ENCODE results near the gene PITPNM2. TPM values are rescaled to one million over a fixed set of nuclear protein-coding genes. Genes with fewer than 3 reads are reported as not detected.

PITPNM2 gene
- polyA plus RNA-seq, 1 experiment = 1.3 TPM

- no peak for DNase-seq (ENCODE audit: low read depth, low spot score)
- TF ChIP-seq, protein P1, sequence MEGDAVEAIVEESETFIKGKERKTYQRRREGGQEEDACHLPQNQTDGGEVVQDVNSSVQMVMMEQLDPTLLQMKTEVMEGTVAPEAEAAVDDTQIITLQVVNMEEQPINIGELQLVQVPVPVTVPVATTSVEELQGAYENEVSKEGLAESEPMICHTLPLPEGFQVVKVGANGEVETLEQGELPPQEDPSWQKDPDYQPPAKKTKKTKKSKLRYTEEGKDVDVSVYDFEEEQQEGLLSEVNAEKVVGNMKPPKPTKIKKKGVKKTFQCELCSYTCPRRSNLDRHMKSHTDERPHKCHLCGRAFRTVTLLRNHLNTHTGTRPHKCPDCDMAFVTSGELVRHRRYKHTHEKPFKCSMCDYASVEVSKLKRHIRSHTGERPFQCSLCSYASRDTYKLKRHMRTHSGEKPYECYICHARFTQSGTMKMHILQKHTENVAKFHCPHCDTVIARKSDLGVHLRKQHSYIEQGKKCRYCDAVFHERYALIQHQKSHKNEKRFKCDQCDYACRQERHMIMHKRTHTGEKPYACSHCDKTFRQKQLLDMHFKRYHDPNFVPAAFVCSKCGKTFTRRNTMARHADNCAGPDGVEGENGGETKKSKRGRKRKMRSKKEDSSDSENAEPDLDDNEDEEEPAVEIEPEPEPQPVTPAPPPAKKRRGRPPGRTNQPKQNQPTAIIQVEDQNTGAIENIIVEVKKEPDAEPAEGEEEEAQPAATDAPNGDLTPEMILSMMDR (IDR thresholded peaks at IDR 0.05; ENCODE audit: low read depth, low read length) = no peak
- ChIA-PET CTCF (interaction anchor here (1.7 kb wide), 1 partner anchor 106 kb away, joined by 10 read pairs; no protein-coding TSS in a partner anchor), POLR2A (no interaction called here)
- no peak overlapping the region for H3K27ac ChIP-seq (ENCODE audit: low read depth, low read length)
- no peaks in the 10 kb centered on the region; the same call in 1 of the 2 replicates for H3K9me3 ChIP-seq (ENCODE audit: control insufficient read depth, insufficient read depth, low read length)
- no peaks in the 10 kb centered on the region for H3K27me3 ChIP-seq (ENCODE audit: control insufficient read depth, insufficient read depth, low read length)
- no peak overlapping the region for H3K4me3 ChIP-seq (ENCODE audit: low read depth, low read length)
These were observed 2.2 kb downstream of the PITPNM2 start for GRCh38 chr12:123148655-123149054.

- no peaks in the 10 kb centered on the region; the same call in 1 of the 2 replicates for H3K9me3 ChIP-seq (ENCODE audit: control insufficient read depth, insufficient read depth, low read length)
- DNase-seq (ENCODE audit: low read depth, low spot score) = no peak
- ChIA-PET CTCF (interaction anchor here (1.7 kb wide), 1 partner anchor 106 kb away, joined by 10 read pairs; no protein-coding TSS in a partner anchor), POLR2A (no interaction called here)
- H3K27ac ChIP-seq (ENCODE audit: low read depth, low read length) = no peak overlapping the region
- TF ChIP-seq, protein P1 (IDR thresholded peaks at IDR 0.05; ENCODE audit: low read depth, low read length) = no peak
- no peaks in the 10 kb centered on the region for H3K27me3 ChIP-seq (ENCODE audit: control insufficient read depth, insufficient read depth, low read length)
- H3K4me3 ChIP-seq (ENCODE audit: low read depth, low read length) = no peak overlapping the region
These were observed 2.7 kb downstream of the PITPNM2 start for GRCh38 chr12:123148223-123148622.

DNA sequence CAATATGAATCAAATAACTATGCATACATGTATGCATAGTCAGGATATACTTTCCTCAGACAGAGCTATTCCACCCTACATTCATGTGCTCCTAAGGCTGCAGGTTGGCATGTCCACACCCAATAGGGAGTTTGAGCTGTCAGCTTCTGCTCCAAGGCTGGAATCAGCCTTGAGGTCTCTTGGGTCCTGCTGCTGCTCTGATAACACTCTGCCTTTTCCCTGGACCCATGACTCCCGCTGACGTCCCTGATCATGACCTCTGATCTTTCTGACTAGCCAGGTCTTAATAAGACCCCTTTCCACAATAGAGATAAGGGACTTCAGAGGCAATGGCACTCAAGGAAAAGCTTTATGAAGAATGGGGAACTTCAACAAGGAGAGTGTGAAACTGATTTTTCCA is 5.7 kb downstream of the PITPNM2 start:
- ChIA-PET CTCF (no interaction called here), POLR2A (no interaction called here)
- Histone ChIP-seq H3K27me3 (ENCODE audit: control insufficient read depth, insufficient read depth, low read length) (no peaks in the 10 kb centered on the region), H3K27ac (ENCODE audit: low read depth, low read length) (no peak overlapping the region), H3K9me3 (ENCODE audit: control insufficient read depth, insufficient read depth, low read length) (no peaks in the 10 kb centered on the region; the same call in 1 of the 2 replicates), H3K4me3 (ENCODE audit: low read depth, low read length) (no peak overlapping the region)
- TF ChIP-seq, protein P1 (IDR thresholded peaks at IDR 0.05; ENCODE audit: low read depth, low read length) = no peak
- DNase-seq (ENCODE audit: low read depth, low spot score) = no peak

DNA sequence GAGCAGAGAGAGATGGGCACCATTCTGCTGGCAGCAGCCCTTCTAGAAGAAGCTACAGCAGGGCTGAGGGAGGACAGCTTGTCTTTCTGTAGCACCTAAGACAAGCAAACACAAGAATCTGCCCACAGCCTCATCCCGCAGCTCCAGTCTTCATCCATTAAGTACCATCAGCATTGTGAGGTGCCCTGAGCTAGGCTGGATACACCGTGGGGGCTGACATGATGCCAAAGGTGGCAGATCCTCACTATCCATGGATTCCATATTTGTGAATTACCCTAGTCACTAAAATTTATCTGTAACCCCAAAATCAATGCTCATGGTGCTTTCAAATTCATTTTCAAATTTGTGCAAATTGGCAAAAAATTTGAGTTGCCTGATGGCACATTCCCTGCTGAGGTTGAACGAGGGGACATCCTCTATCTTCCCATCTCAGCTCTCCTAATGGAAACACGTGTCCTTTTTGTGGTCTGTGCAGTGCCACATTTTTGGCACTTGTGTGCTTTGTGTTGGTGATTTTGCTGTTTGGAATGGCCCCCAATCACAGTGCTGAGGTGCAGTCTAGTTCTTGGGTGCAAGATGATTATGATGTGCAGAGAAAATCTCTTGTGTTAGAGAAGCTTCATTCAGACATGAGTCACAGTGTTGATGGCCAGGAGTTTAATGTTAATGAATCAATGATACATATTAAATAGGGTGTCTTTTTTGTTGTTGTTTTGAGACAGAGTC is 7.0 kb downstream of the PITPNM2 start:
- CTCF ChIA-PET = interaction anchor here (2.4 kb wide), 1 partner anchor 101 kb away, joined by 7 read pairs; no protein-coding TSS in a partner anchor
- POLR2A ChIA-PET = no interaction called here
- TF ChIP-seq, protein P1 (IDR thresholded peaks at IDR 0.05; ENCODE audit: low read depth, low read length) = no peak
- H3K27ac ChIP-seq (ENCODE audit: low read depth, low read length) = no peak overlapping the region
- no peaks in the 10 kb centered on the region for H3K27me3 ChIP-seq (ENCODE audit: control insufficient read depth, insufficient read depth, low read length)
- H3K4me3 ChIP-seq (ENCODE audit: low read depth, low read length) = no peak overlapping the region
- DNase-seq (ENCODE audit: low read depth, low spot score) = no peak
- no peaks in the 10 kb centered on the region for H3K9me3 ChIP-seq (ENCODE audit: control insufficient read depth, insufficient read depth, low read length)

DNA sequence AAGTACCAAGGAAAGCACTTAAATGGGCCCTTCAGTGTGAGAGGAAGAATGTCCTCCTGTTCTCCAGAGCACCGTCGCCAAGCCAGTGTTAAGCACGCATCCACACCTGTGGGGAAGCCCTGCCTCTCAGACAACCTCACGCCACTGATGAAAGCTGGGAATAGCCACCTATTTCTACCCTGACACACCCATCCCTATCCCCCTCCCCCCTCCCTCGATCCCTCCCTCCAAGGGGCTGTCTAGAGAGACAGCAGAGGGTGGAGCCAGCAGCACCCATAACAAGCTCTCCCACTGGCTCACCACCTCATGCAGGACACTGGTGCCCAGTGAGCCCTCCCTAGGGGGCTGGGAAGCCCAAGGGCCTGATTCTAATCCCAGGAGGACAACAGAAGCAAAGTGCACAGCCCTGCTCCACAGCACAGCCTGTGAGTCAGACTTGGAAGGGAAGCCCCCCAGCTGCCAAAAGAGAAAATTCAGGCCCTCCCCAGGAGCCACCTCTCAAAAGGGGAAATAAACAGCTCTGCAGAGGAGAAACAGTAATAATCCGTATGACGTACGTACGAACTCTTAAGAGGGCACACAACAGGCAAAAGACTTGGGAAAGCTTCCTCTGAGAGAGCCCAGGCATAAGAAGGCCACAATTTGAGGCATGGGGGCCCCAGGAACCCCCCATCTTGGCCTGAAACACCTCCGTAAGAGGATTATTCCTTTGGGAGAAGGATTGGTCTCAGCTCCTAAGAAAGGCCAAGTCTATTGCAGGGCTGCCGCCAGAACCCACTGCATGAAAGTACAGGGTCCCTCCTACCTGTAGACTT is 7.8 kb downstream of the PITPNM2 start:
- Histone ChIP-seq H3K4me3 (ENCODE audit: low read depth, low read length) (no peak overlapping the region), H3K27ac (ENCODE audit: low read depth, low read length) (no peak overlapping the region), H3K9me3 (ENCODE audit: control insufficient read depth, insufficient read depth, low read length) (no peaks in the 10 kb centered on the region), H3K27me3 (ENCODE audit: control insufficient read depth, insufficient read depth, low read length) (no peaks in the 10 kb centered on the region)
- TF ChIP-seq, protein P1 (IDR thresholded peaks at IDR 0.05; ENCODE audit: low read depth, low read length) = no peak
- DNase-seq (ENCODE audit: low read depth, low spot score) = no peak
- CTCF ChIA-PET = interaction anchor here (2.4 kb wide), 1 partner anchor 100 kb away, joined by 7 read pairs; no protein-coding TSS in a partner anchor
- POLR2A ChIA-PET = no interaction called here
